ENCODE data around the gene TTI1. TPM values are rescaled to one million over a fixed set of nuclear protein-coding genes. Genes with fewer than 3 reads are reported as not detected.

Gene TTI1
- total RNA-seq, 1 experiment from 2014 or later: 26.9 TPM

DNA sequence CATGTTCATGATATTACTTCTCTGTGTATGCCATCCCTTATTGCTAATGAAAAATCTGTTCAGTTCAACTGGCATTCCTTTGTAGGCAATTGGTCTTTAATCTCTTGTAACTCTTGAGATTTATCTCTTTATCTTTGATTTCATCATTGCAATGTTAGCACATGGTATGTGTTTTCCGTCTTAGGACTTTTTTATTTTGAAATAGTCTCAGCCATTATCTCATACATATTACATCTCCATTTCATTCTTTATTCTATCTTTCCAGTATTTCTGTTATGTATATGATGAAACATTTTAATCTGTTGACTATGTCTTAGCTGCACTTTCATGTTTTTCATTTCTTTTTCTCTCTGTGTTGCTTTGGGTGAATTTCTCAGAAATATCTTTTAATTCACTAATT is 72.2 kb downstream of the TTI1 start:
- Histone ChIP-seq H3K9me3 (ENCODE audit: control insufficient read depth in 1 of 2, insufficient read depth in 1 of 2, low read depth in 1 of 2, low read length in 2 of 2) (no peaks in the 10 kb centered on the region), H4K20me1 (ENCODE audit: insufficient read depth) (no peaks in the 10 kb centered on the region), H3K4me2 (ENCODE audit: low read length) (no peak overlapping the region), H3K4me1 (ENCODE audit: control insufficient read depth in 1 of 2, insufficient read depth in 2 of 2, low read length in 2 of 2) (no peaks in the 10 kb centered on the region), H3K4me3 (replicated peaks in 1 of 2; ENCODE audit: low read depth in 1 of 2, low read length in 2 of 2) (no peak overlapping the region), H3K9ac (ENCODE audit: low read length) (no peak overlapping the region), H3K27ac (ENCODE audit: low read depth, low read length) (no peak overlapping the region), H3K36me3 (ENCODE audit: control insufficient read depth in 1 of 2, insufficient read depth in 2 of 2, low read length in 2 of 2) (no peaks in the 10 kb centered on the region), H2AFZ (ENCODE audit: low read depth, low read length, poor library complexity, severe bottlenecking) (no peak overlapping the region), H3K9me2 (ENCODE audit: insufficient read depth) (no peaks in the 10 kb centered on the region), H3K27me3 (ENCODE audit: insufficient read depth, low read length) (peaks cover 8% of the 10 kb centered on the region; the same call in 1 of the 2 replicates), H3K79me2 (ENCODE audit: insufficient read depth, low read length) (no peaks in the 10 kb centered on the region)
- RAD21 ChIA-PET (ENCODE audit: low non-redundant PET in 1 of 2, low total read pairs in 2 of 2, uncharacterized antibody in 2 of 2, unreplicated experiment in 2 of 2): no interaction called here
- TF ChIP-seq FOSL1 (IDR thresholded peaks at IDR 0.05; ENCODE audit: low read depth) (no peak), EZH2 (IDR thresholded peaks at IDR 0.05) (no peak), SIN3A (IDR thresholded peaks at IDR 0.05; ENCODE audit: low read depth) (no peak), POLR2A (IDR thresholded peaks at IDR 0.05; ENCODE audit: borderline replicate concordance, extremely low read depth, insufficient read depth, insufficient read length) (no peak), EZH2phosphoT487 (IDR thresholded peaks at IDR 0.05; ENCODE audit: borderline replicate concordance) (no peak), TCF7L2 (IDR thresholded peaks at IDR 0.05; ENCODE audit: borderline replicate concordance, extremely low read depth, insufficient read depth, insufficient read length) (no peak), YY1 (IDR thresholded peaks at IDR 0.05; ENCODE audit: extremely low read depth, insufficient replicate concordance, low read depth, low read length) (no peak), ZNF274 (IDR thresholded peaks at IDR 0.05; ENCODE audit: low read depth, low read length) (no peak), MAX (IDR thresholded peaks at IDR 0.05) (no peak), RAD21 (IDR thresholded peaks at IDR 0.05; ENCODE audit: low read depth) (no peak), EGR1 (IDR thresholded peaks at IDR 0.05; ENCODE audit: low read depth) (no peak), ELF1 (IDR thresholded peaks at IDR 0.05; ENCODE audit: borderline replicate concordance, low read depth) (no peak), CBX3 (IDR thresholded peaks at IDR 0.05; ENCODE audit: low read depth) (no peak), SRF (IDR thresholded peaks at IDR 0.05; ENCODE audit: low read depth) (no peak), ZFX (IDR thresholded peaks at IDR 0.05) (no peak), REST (IDR thresholded peaks at IDR 0.05; ENCODE audit: low read depth) (no peak), POLR2AphosphoS5 (IDR thresholded peaks at IDR 0.05; ENCODE audit: low read depth, low read length) (no peak)
- TF ChIP-seq, protein P1, sequence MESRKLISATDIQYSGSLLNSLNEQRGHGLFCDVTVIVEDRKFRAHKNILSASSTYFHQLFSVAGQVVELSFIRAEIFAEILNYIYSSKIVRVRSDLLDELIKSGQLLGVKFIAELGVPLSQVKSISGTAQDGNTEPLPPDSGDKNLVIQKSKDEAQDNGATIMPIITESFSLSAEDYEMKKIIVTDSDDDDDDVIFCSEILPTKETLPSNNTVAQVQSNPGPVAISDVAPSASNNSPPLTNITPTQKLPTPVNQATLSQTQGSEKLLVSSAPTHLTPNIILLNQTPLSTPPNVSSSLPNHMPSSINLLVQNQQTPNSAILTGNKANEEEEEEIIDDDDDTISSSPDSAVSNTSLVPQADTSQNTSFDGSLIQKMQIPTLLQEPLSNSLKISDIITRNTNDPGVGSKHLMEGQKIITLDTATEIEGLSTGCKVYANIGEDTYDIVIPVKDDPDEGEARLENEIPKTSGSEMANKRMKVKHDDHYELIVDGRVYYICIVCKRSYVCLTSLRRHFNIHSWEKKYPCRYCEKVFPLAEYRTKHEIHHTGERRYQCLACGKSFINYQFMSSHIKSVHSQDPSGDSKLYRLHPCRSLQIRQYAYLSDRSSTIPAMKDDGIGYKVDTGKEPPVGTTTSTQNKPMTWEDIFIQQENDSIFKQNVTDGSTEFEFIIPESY (IDR thresholded peaks at IDR 0.05; ENCODE audit: extremely low read depth, insufficient replicate concordance, low read length): no peak
- TF ChIP-seq, protein P2, sequence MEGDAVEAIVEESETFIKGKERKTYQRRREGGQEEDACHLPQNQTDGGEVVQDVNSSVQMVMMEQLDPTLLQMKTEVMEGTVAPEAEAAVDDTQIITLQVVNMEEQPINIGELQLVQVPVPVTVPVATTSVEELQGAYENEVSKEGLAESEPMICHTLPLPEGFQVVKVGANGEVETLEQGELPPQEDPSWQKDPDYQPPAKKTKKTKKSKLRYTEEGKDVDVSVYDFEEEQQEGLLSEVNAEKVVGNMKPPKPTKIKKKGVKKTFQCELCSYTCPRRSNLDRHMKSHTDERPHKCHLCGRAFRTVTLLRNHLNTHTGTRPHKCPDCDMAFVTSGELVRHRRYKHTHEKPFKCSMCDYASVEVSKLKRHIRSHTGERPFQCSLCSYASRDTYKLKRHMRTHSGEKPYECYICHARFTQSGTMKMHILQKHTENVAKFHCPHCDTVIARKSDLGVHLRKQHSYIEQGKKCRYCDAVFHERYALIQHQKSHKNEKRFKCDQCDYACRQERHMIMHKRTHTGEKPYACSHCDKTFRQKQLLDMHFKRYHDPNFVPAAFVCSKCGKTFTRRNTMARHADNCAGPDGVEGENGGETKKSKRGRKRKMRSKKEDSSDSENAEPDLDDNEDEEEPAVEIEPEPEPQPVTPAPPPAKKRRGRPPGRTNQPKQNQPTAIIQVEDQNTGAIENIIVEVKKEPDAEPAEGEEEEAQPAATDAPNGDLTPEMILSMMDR (IDR thresholded peaks at IDR 0.05 in 2 of 3, conservative IDR thresholded peaks at IDR 0.05 in 1 of 3; ENCODE audit: borderline replicate concordance in 1 of 3, insufficient read depth in 1 of 3, low read depth in 2 of 3, low read length in 2 of 3): no peak
- CTCF ChIA-PET: no interaction called here
- no TSS peak for BruUV-seq (replicated peaks)
- ATAC-seq: no peak
- no peak for DNase-seq (ENCODE audit: low read depth, low spot score)
- intact Hi-C loops (cut with micrococcal nuclease): no loop called here
- POLR2A ChIA-PET: no interaction called here
